Urinary bladder (tissue), 4 donors: ENCODE data around the gene SORCS3. TPM values are rescaled to one million over a fixed set of nuclear protein-coding genes. Genes with fewer than 3 reads are reported as not detected.

Experiments used
- DNase-seq: peaks from one replicate; pipeline ENCODE4 v3.0.0-alpha.2; 2015; ENCODE audit errors: extremely low spot score
- H3K27ac ChIP-seq: one replicate; pipeline ENCODE4 v1.5.1; 2013; ENCODE audit warnings: low read depth, mild to moderate bottlenecking, moderate library complexity
- H3K36me3 ChIP-seq: one replicate; pipeline ENCODE4 v1.6.1; 2013; ENCODE audit warnings: mild to moderate bottlenecking, moderate library complexity; ENCODE audit not compliant: insufficient read depth
- H3K4me1 ChIP-seq: one replicate; pipeline ENCODE4 v1.6.1; 2013; ENCODE audit warnings: mild to moderate bottlenecking, moderate library complexity; ENCODE audit not compliant: insufficient read depth
- H3K4me3 ChIP-seq: one replicate; pipeline ENCODE4 v1.5.1; 2013; ENCODE audit warnings: low read depth, low read length
- WGBS: extraction: QIAGEN DNeasy Blood & Tissue Kit; methylation state at CpG from one replicate; pipeline ENCODE4 v1.1.7; 2013; 5-methylcytosine and 5-hydroxymethylcytosine counted together
- polyA plus RNA-seq: library from polyadenylated mRNA; stranded (reverse); fragments of 200-250 nt; gene quantifications from one replicate; pipeline ENCODE4 v1.2.3, GENCODE V29; 2013
- total RNA-seq: library from RNA; depleted of rRNA; stranded (reverse); fragments of >200 nt; gene quantifications from one replicate; pipeline ENCODE4 v1.2.3, GENCODE V29; 2014
- donor health status: healthy with polysubstance abuse.
- donor health status: healthy.

Gene SORCS3
- total and polyA plus RNA-seq, 2 donors = 0.27 to 1.3 TPM

GRCh38 chr10:104780946-104781595 lies 140.0 kb downstream of the SORCS3 start:
- H3K4me1 ChIP-seq = no peaks in the 10 kb centered on the region
- 51% methylated on average over 1 of the region's 1 CpG for WGBS
- H3K36me3 ChIP-seq = no peaks in the 10 kb centered on the region
- no peak for DNase-seq
- no peak overlapping the region for H3K27ac ChIP-seq
- no peak overlapping the region for H3K4me3 ChIP-seq

DNA sequence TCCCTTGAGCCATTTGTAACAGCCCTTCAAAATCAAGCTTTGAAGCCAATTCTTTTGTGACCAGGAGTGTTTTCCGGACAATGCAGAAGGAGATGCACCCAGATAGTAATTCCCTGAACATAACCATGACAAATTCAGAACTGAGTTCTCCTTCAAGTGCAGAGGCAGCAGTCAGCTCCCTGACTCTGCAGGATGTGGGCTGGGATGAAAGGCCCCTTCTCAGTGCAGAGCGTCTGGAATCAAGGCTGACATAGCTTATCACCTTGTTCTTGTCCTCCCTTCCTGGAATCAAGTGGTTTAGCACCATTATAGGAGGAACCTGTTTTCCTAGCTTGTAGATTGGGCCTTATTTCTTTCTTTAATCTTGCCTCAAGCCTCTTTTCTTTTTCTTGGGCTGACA lies 143.4 kb downstream of the SORCS3 start:
- no peak for DNase-seq
- no peak overlapping the region for H3K27ac ChIP-seq
- 77% methylated on average over 2 of the region's 2 CpGs for WGBS
- H3K4me3 ChIP-seq = no peak overlapping the region
- no peaks in the 10 kb centered on the region for H3K4me1 ChIP-seq
- no peaks in the 10 kb centered on the region for H3K36me3 ChIP-seq

GRCh38 chr10:104791471-104791870 lies 150.4 kb downstream of the SORCS3 start:
- no peak for DNase-seq
- Histone ChIP-seq H3K4me1 (no peaks in the 10 kb centered on the region), H3K36me3 (no peaks in the 10 kb centered on the region), H3K4me3 (no peak overlapping the region), H3K27ac (no peak overlapping the region)
- WGBS = 71% methylated on average over 2 of the region's 2 CpGs

DNA sequence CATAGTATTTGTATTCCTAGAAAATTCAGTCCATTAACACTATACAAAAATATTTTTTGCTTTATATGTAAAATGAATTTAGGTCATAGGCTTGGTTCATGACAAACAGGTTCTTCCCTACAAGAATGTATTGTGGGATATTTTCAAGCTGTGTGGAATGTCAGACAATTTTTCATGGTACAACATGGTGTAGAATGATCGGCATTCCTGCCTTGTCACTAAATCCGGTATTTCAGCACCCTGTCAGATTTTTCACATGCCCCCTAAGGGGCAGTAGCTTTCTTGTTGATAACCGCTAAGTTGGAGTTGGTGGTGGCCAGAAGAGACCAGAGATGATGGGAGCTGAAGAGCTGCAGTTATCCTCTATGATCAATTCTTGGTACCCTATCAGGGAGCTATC lies 154.3 kb downstream of the SORCS3 start:
- no peaks in the 10 kb centered on the region for H3K4me1 ChIP-seq
- DNase-seq = no peak
- H3K36me3 ChIP-seq = no peaks in the 10 kb centered on the region
- WGBS = 91% methylated on average over 3 of the region's 3 CpGs
- no peak overlapping the region for H3K4me3 ChIP-seq
- no peak overlapping the region for H3K27ac ChIP-seq

DNA sequence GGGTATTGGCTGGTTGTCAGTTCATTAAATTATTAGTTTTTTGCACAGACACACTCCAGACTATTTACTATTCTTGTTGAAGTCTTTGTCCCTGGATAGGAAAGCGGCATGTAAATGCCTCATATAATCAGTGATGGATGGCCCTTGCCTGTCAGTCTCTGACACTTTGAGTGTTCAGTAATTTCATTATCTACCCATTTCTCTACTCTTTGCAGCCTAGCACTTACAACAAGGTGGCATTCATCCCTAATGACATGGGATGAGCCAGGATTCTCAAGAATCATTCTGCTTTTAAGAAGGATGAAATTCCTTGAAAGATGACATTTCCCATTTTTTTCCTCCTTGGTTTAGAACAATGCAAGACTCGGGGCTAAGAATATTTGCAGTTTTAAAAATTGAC lies 155.7 kb downstream of the SORCS3 start:
- DNase-seq = no peak
- 64% methylated on average over 2 of the region's 2 CpGs for WGBS
- H3K4me1 ChIP-seq = no peaks in the 10 kb centered on the region
- no peak overlapping the region for H3K4me3 ChIP-seq
- H3K27ac ChIP-seq = no peak overlapping the region
- no peaks in the 10 kb centered on the region for H3K36me3 ChIP-seq

DNA sequence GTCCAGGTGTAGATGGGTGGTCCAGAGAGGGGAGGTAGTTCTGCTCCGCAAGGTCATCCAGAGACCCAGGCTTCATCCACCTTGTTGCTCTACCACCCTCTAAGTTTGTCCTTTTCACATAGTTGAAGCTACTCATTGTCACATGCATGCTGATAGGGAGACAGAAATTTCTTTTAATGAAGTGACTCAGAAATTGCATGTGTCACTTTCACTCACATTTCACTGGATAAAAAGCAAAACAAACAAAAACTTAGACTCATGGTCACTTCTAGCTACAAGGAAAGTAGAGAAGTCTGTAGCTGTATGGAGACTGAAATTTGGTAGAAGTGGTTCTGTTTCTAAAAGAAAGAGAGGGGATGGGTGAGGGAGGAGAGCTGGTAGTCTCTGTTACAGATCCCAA lies 161.9 kb downstream of the SORCS3 start:
- 95% methylated on average over 1 of the region's 1 CpG for WGBS
- Histone ChIP-seq H3K36me3 (no peaks in the 10 kb centered on the region), H3K27ac (no peak overlapping the region), H3K4me3 (no peak overlapping the region), H3K4me1 (no peaks in the 10 kb centered on the region)
- no peak for DNase-seq

GRCh38 chr10:104804880-104805279 lies 163.8 kb downstream of the SORCS3 start:
- no peaks in the 10 kb centered on the region for H3K36me3 ChIP-seq
- DNase-seq = no peak
- no peaks in the 10 kb centered on the region for H3K4me1 ChIP-seq
- H3K4me3 ChIP-seq = no peak overlapping the region
- H3K27ac ChIP-seq = no peak overlapping the region
- 76% methylated on average over 1 of the region's 1 CpG for WGBS

- no peak for DNase-seq
- H3K4me1 ChIP-seq = no peaks in the 10 kb centered on the region
- WGBS = 88% methylated on average over 2 of the region's 2 CpGs
- no peak overlapping the region for H3K27ac ChIP-seq
- no peak overlapping the region for H3K4me3 ChIP-seq
- H3K36me3 ChIP-seq = no peaks in the 10 kb centered on the region
Measured at GRCh38 chr10:104806801-104807200, 165.7 kb downstream of the SORCS3 start.

GRCh38 chr10:104807581-104808310 lies 166.7 kb downstream of the SORCS3 start:
- no peak overlapping the region for H3K4me3 ChIP-seq
- 66% methylated on average over 7 of the region's 7 CpGs for WGBS
- H3K36me3 ChIP-seq = no peaks in the 10 kb centered on the region
- no peak for DNase-seq
- H3K27ac ChIP-seq = no peak overlapping the region
- no peaks in the 10 kb centered on the region for H3K4me1 ChIP-seq

DNA sequence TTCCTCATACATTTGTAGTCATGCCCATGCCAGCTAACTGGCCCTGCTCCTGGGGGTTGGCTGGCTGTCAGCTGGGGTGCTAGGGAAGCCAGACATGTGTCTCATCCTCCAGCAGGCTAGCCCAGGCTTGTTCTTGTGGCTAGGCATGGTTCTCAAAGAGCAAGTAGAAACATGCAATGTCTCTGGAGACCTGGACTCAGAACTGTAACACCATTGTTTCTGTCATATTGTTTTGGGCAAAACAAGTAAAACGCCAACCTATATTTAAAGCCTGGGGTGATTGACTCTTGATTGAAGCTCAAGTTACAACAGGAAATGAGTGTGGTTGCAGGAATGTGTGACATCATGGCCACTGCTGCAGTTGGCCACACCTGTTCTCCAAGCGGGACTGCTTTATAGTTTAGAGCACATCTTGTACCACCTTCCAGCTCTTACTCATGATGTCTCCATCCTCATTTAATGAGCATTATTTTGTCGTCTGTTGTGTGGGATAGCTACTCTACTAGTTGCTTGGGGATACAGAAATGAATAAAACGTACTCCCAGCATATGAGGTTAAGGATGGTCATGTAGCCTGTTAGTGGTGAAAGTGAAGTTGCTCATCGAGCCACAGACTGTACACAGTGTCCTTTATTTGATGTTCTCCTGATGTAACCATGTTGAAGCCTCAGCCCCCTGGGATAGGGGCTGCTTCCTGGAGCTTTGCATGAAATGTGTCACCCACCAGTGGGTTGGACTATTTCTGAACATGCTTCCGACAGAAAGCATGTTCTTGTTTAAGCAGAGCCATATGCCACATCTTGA lies 168.4 kb downstream of the SORCS3 start:
- DNase-seq = no peak
- no peaks in the 10 kb centered on the region for H3K4me1 ChIP-seq
- no peaks in the 10 kb centered on the region for H3K36me3 ChIP-seq
- no peak overlapping the region for H3K27ac ChIP-seq
- WGBS = 69% methylated on average over 6 of the region's 6 CpGs
- H3K4me3 ChIP-seq = no peak overlapping the region

DNA sequence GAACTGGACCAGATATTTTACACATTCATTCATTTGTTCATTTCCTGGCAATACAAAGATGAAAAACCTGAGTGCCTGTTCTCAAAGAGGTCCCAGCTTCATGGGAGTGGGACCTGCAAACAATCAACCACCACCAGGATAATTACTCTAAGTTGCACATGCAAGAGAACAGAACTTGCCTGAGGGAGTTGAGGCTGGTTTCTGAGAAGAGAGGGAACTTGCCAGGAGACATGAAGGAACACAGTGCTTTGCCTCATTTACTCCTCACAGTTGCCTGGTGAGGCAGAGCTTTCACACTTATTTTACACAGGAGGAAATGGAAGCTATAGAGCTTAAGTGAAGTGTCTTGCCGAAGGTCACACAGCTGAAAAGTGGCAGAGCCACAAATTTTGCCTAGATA lies 170.1 kb downstream of the SORCS3 start:
- Histone ChIP-seq H3K4me1 (no peaks in the 10 kb centered on the region), H3K4me3 (no peak overlapping the region), H3K27ac (no peak overlapping the region), H3K36me3 (no peaks in the 10 kb centered on the region)
- no peak for DNase-seq
- 68% methylated on average over 1 of the region's 1 CpG for WGBS

DNA sequence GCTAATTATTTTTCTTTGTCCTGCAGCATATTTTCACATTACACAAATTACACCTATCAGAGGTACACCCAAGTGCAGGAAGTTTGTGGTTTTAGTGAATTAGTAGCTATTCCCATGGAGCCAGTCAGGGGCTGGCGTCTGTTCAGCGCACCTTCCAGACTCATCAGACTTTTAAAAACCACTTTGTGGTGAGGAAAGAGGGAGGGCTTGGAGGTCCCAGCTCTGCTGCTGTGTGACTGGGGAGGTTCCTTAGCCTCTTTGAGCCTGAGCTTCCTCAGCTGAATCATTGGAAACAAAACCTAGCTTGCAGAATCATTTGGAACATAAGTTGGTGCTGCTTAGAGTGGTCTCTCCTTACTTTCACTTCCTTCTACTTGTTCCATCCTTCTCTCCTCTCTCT lies 175.4 kb downstream of the SORCS3 start:
- no peak for DNase-seq
- Histone ChIP-seq H3K27ac (no peak overlapping the region), H3K4me1 (no peaks in the 10 kb centered on the region), H3K4me3 (no peak overlapping the region), H3K36me3 (no peaks in the 10 kb centered on the region)
- WGBS = 65% methylated on average over 2 of the region's 2 CpGs

DNA sequence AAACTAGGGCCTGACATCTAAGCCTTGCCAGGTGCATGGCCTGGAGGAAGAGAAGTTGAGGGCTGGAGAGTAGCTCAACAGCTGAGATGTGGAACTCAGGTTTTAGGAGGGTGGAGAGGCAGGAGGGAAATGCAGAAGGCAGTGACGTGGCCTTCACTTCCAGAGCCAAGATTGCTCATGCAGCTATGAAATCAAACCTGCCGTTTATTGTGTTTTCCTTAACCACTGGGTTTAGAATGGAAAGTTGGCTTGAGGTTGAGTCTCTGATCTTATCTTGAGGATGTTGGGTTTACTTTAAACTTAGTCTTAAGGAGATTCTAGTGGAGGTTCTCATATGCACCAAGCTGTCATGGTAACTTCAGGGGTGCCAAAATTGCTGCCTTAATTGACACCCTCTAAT lies 178.6 kb downstream of the SORCS3 start:
- no peak overlapping the region for H3K4me3 ChIP-seq
- H3K4me1 ChIP-seq = no peaks in the 10 kb centered on the region
- no peak for DNase-seq
- H3K36me3 ChIP-seq = no peaks in the 10 kb centered on the region
- no peak overlapping the region for H3K27ac ChIP-seq
- WGBS = 38% methylated on average over 2 of the region's 2 CpGs

GRCh38 chr10:104822088-104822487 lies 181.0 kb downstream of the SORCS3 start:
- no peak overlapping the region for H3K27ac ChIP-seq
- DNase-seq = no peak
- H3K4me1 ChIP-seq = no peaks in the 10 kb centered on the region
- H3K4me3 ChIP-seq = no peak overlapping the region
- no peaks in the 10 kb centered on the region for H3K36me3 ChIP-seq
- WGBS = 36% methylated on average over 3 of the region's 3 CpGs
